DOHH2 (cell line): ENCODE data around the gene PTPRT.

ENCODE experiments used
- EZH2phosphoT487 ChIP-seq: fragments of 200-600 bp; sonication (generic); IDR thresholded peaks from 2 replicates; pipeline ENCODE4 v1.6.1; 2017; ENCODE audit warnings: borderline replicate concordance, mild to moderate bottlenecking, antibody characterized with exemption, low read length, moderate library complexity, mixed read lengths
- TF ChIP-seq, protein P1 (sequence below): fragments of 200-600 bp; sonication (generic); IDR thresholded peaks from one replicate; pipeline ENCODE4 v1.5.1; 2014; ENCODE audit warnings: antibody characterized with exemption, mild to moderate bottlenecking, low read depth, low read length; ENCODE audit not compliant: poor library complexity, severe bottlenecking

- TF ChIP-seq, protein P1, sequence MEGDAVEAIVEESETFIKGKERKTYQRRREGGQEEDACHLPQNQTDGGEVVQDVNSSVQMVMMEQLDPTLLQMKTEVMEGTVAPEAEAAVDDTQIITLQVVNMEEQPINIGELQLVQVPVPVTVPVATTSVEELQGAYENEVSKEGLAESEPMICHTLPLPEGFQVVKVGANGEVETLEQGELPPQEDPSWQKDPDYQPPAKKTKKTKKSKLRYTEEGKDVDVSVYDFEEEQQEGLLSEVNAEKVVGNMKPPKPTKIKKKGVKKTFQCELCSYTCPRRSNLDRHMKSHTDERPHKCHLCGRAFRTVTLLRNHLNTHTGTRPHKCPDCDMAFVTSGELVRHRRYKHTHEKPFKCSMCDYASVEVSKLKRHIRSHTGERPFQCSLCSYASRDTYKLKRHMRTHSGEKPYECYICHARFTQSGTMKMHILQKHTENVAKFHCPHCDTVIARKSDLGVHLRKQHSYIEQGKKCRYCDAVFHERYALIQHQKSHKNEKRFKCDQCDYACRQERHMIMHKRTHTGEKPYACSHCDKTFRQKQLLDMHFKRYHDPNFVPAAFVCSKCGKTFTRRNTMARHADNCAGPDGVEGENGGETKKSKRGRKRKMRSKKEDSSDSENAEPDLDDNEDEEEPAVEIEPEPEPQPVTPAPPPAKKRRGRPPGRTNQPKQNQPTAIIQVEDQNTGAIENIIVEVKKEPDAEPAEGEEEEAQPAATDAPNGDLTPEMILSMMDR: no peak
- TF ChIP-seq EZH2phosphoT487: no peak
Measured at GRCh38 chr20:43066125-43066524, 123.6 kb downstream of the PTPRT start.
